HG03575 (cell line): Measurements from ENCODE around the gene TRIOBP.

Source experiments
- ATAC-seq: cut with Tn5 transposase; IDR thresholded peaks from one replicate; pipeline ENCODE4 v1.9.1; 2021; ENCODE audit not compliant: unreplicated experiment, insufficient number of reproducible peaks, low FRiP score; ENCODE audit errors: extremely low read depth

TRIOBP gene

GRCh38 chr22:37764622-37765021 lies 67.8 kb downstream of the TRIOBP start:
- ATAC-seq, result no peak

GRCh38 chr22:37765498-37765897 lies 68.7 kb downstream of the TRIOBP start:
- ATAC-seq, result no peak

GRCh38 chr22:37765953-37766576 lies 69.2 kb downstream of the TRIOBP start:
- no peak for ATAC-seq

GRCh38 chr22:37768273-37768672 lies 71.4 kb downstream of the TRIOBP start:
- ATAC-seq, result no peak

GRCh38 chr22:37769056-37769455 lies 72.2 kb downstream of the TRIOBP start:
- ATAC-seq, result no peak

GRCh38 chr22:37771081-37771480 lies 74.2 kb downstream of the TRIOBP start:
- no peak for ATAC-seq

GRCh38 chr22:37771702-37772427 lies 75.0 kb downstream of the TRIOBP start:
- ATAC-seq, result no peak

- ATAC-seq, result no peak
These were observed 77.9 kb downstream of the TRIOBP start for GRCh38 chr22:37774728-37775127.

GRCh38 chr22:37775785-37776638 lies 79.2 kb downstream of the TRIOBP start:
- ATAC-seq, result no peak

- no peak for ATAC-seq
These were observed 79.8 kb downstream of the TRIOBP start for GRCh38 chr22:37776639-37777005.

- ATAC-seq, result no peak
These were observed 80.4 kb downstream of the TRIOBP start for GRCh38 chr22:37777122-37777687.

GRCh38 chr22:37778370-37779009 lies 81.6 kb downstream of the TRIOBP start:
- ATAC-seq, result no peak

GRCh38 chr22:37781434-37782059 lies 84.7 kb downstream of the TRIOBP start:
- no peak for ATAC-seq

GRCh38 chr22:37782340-37783168 lies 85.7 kb downstream of the TRIOBP start:
- ATAC-seq, result no peak

- no peak for ATAC-seq
These were observed 88.1 kb downstream of the TRIOBP start for GRCh38 chr22:37784829-37785495.

- no peak for ATAC-seq
These were observed 93.4 kb downstream of the TRIOBP start for GRCh38 chr22:37790234-37790633.

GRCh38 chr22:37792494-37792893 lies 95.6 kb downstream of the TRIOBP start:
- ATAC-seq, result no peak
